GM20431 (cell line): ENCODE results near the gene NKG7.

Experiments used
- in situ Hi-C: fragments of 300-500 bp; cut with MseI, MboI; formaldehyde crosslinking; loops from one replicate; pipeline ENCODE4 v1.15.0; 2020; ENCODE audit warnings: low sequenced_read_pairs; ENCODE audit not compliant: unreplicated experiment

NKG7 gene

DNA sequence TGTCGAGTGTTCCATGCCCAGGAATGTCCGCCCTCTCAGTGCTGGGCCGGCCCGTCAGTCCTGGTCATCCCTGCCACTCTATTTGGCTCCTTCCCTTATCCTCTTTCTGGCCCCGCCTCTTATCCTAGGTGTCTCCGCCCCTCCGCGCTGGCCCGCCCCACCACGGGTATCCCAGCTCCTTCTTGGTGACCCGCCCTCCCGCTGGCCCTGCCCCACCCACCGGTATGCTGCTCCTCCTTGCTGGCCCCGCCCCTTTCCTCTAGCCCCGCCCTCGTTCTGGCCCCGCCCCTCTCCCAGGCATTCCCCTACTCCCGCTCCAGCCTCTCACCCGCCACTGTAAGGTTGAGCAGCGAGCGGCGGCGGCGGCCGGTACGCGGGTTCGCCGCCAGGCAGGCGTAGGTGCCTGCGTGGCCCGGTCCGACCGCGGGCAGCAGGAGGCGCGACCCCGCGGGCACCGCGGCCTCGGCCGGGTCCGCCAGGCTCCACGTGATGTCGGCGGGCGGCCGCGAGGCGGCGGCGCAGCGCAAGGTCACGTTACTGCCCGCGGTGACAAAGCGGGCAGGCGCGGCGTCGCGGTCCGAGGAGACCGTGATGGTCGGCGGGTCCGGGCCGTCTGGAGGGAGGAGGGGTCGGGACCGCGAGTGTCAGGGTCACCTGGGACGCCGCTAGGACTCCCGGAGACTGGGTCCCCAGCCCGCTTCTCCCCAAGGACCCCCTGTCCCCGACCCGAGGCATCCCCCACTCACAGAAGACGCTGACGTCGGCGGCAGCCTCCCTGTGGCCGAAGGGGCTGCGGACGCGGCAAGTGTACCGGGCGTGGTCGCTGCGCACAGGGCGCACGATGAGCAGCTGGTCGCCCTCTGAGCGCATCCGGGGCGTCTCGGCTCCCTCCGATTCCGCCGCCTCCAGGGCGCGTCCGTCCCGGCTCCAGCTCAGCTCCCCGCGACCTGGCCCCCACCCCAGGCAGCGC, 32.5 kb downstream of the NKG7 start:
- in situ Hi-C loops: loop anchor here (10.0 kb wide), 1 partner anchor 315 kb away; no protein-coding TSS in a partner anchor

DNA sequence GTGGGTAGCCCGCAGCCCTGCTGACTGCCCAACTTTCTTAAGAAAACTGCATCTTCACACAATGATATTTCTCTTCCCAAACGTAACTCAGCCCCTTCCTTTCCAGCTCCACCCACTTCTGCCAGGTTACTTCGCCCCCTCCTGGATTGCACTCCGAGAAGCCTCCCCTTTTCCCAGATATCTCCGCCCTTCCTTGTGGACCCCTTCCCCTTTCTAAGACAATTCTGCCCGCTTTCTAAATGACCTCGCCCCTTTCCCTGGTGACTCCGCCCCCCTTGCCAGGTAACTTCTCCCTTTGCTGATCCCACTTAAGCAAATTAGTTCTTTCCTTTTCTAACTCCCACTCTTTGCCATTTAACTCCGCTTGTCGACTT, 33.2 kb downstream of the NKG7 start:
- in situ Hi-C loops: loop anchor here (10.0 kb wide), 1 partner anchor 316 kb away; no protein-coding TSS in a partner anchor

DNA sequence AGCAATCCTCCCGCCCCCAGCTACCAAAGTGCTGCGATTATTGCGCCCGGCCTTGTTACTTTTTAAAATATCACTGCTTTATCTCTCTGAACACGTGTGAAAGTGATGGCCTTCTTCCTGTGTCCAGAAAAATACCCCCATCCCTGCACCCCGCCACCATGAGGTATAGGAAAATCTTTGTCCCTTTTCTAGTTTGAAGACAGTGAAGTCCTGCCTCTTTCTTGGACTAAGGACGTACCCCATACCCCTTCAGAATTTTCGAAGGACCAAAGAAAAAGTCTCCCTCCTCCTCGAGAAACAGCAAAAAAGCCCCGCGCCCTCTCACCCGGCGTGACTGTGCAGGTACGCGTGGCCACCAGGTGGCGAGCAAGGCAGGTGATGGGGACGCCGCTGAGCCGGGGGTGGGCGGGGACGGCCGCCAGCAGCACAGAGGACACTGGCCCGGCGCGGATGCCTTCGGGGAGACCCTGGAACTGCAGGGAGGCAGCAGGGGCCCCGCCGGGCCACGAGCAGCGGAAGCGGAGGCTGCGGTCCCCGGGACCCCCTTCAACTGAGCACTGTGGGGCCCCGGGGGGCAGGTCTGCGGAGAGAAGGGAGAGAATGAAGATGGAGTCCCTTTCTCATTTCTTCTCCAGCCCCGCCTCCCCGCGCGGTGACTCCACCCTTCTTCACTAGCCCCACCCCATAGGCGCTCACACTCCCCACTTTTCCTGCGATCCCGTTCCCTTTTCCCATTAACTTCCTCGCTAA, 33.7 kb downstream of the NKG7 start:
- in situ Hi-C loops: loop anchor here (10.0 kb wide), 1 partner anchor 316 kb away; no protein-coding TSS in a partner anchor

DNA sequence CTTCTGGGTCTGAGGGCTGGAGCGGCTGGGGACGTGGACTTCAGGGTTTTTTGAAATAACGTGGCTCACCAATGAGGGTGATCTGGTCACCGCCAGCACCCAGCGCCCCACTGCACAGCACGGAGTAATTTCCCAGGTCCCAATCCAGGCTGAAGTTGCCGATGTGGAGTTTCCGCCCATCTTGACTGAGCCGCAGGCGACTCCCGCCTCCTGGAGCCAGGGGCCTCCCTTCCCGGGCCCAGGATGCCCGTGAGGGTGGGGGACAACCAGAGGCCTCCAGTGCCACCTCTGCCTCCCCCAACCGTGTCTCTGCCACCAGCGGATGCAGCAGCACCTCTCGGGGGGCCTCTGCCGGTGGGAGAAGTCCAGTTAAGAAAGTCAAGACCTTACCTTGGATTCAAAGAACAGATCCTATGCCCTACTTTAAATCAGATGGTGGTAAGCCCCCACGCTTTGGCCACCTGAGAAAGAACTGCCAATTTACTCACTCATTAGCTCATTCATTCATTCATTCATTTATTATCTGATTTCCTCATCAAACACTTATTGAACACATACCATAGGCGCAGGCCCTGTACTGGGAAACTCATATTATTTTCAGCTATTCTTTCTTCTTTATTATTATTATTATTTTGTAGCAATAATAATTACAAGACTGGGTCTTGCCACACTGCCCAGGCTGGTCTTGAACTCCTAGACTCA, 34.4 kb downstream of the NKG7 start:
- in situ Hi-C loops: loop anchor here (10.0 kb wide), 1 partner anchor 317 kb away; no protein-coding TSS in a partner anchor

DNA sequence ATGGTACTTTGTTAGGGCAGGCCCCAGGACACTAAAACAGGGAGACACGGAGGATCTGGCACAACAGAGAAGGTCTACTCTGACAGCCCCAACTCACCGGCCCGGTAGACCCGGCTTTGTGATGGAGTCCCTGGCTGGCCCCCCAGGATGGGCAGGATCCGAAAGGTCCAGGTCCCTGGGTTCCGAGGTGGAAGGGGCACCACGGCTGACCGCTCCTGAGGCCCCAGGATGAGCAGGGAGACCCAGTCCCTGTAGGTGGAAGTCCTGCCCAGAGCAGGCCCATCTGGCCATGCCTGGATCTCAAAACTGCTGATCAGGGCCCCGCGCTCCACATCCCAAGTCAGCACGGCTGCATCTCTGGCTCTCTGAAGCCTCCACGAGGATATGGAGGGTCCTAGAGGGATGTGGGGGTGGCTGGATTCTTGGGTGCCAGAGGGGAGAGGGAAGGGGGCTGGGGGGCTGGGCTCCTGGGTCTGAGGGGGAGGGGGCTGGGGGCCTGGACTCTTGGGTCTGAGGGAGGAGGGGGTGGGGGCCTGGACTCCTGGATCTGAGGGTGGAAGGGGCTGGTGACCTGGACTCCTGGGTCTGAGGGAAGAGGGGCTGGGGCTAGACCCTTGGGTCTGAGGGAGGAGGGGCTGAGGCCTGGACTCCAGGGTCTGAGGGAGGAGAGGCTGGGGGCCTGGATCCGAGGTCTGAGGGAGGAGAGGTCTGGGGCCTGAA, 35.2 kb downstream of the NKG7 start:
- in situ Hi-C loops: loop anchor here (10.0 kb wide), 1 partner anchor 318 kb away; no protein-coding TSS in a partner anchor

DNA sequence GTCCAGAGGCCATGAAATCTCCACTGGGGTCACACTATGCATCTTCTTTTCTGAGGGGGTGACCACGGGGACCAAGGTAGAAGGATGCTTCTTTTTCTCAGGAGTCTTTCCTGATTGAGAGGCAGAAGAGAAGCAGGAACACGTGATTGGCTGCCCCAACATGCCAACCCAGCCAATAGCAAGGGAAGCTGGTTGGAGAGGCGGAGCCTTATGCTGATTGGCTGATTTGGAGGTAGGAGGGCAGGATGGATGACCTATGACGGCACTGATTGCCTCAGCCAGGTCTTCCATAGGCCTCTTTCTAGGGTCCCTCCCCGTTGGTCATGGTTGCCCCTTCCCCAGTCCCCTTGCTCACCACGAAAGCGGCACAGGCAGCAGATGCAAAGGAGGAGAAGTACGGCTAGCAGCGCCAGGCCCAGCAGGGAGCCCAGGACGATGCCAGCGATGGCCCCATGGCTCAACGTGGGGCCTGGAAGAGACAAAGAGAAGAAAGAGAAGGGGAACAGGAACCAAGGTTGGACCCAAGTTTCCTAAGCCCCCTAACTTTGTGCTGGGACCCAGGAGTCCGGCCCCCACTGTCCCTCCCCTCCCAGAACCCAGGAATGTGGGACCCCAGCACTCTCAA, 38.5 kb downstream of the NKG7 start:
- in situ Hi-C loops: loop anchor here (10.0 kb wide), 1 partner anchor 321 kb away; no protein-coding TSS in a partner anchor

DNA sequence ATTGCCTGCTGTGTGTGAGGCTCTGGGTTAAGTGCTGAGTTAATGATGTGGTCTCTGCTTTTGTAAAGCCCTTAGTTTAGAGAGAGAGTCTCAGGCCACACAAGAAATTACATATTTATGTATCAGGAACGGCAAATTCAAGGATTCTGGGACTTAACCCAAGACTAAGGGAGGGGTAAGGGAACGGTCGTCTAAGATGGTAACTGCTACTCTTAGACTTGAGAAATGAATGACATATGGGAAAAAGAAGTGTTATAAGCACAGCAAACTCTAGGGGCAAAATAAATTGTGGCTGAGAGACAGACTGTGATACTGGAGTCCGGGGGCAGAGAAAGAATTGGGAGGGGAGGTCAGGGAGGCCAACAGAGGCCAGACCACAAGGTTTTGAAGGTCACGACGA, 40.7 kb downstream of the NKG7 start:
- in situ Hi-C loops: loop anchor here (10.0 kb wide), 1 partner anchor 323 kb away; no protein-coding TSS in a partner anchor

DNA sequence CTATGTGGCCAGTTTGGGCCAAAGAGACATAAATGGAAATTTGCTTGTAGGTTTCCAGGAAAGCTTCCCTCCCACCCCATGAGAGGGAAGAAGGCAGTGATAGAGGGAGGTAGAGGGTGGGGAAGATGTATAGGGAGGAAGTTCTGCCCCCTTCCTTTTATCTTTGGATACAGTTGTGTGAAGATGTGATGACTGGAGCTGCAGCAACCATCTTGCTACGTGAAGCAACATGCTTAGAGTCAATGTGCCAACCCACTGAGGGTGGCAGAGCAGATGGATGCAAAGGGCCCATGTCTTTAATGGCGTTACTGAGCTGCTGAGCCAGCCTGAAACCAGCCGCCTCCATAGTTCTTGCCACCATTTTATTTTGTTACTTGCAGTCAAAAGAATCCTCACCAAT, 41.3 kb downstream of the NKG7 start:
- in situ Hi-C loops: loop anchor here (10.0 kb wide), 1 partner anchor 324 kb away; no protein-coding TSS in a partner anchor

DNA sequence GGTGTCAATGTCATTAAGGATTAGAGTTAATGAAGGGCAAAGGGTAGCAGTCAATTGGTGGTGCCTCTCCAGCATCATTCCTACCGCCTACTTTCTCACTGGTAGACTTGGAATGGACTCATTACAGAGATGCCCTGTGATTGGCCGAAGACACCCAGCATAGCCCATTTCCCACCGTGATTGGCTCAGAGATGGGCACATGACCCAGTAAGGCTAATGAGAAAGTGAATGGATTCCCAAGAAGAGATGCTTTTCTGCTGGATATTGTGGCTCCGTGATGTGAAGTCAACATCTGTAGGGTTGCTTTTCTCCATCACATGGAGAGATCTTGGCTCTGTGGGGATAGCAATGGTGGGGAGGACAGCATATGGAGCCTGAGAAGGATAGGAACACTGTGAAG, 42.1 kb downstream of the NKG7 start:
- in situ Hi-C loops: loop anchor here (10.0 kb wide), 1 partner anchor 324 kb away; no protein-coding TSS in a partner anchor

DNA sequence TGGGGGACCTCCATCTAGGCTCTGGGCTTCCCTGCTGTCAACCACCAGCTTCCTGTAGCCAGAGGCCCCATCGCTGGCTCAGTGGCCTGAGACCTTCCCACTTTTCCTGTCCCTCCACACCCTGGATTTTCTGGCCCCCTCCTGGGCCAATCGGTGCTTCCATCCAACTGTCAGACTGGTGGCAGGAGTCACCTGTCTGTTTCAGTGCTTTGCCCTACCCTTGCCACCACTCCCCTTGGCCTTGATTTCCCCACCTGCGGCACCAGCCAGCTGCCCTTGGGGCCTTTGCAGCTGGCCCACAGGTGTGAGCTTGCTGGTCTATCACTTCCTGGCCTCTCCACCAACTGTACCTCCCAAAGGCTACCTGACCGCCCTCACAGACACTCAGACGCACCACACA, 43.0 kb downstream of the NKG7 start:
- in situ Hi-C loops: no loop called here

DNA sequence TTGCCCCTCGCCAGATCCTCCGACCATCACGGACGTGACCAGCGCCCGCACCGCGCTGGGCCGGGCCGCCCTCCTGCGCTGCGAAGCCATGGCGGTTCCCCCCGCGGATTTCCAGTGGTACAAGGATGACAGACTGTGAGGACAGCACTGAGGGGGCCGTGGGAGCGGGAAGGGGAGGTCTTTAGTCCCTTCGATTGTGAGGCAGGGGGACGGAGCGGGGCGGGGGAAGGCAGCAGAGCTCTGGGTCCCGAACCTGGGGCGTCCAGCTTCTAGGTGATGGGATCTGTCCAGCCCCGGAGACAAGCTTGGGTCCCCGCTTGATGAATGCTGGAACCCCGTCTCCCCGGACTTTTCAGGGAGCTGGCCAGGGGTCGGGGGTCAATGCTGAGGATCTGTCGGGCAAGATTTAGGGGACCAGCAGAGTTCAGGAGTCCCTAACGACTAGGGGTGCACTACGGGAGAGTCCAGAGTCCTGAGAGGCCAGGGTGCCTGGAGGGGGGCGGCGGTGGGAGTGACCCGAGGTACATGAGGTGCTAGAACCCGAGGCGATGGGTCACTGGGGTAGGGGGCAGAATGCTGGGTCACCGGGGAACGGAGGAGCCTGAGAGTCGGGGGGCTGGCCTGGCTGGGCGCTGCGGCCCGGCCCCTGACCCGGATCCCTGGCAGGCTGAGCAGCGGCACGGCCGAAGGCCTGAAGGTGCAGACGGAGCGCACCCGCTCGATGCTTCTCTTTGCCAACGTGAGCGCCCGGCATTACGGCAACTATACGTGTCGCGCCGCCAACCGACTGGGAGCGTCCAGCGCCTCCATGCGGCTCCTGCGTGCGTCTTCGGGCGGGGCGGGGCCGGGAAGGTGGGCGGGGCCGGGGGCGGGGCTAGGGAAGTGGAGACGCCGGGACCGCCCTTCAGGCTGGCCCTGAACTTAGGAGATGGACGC, 45.1 kb downstream of the NKG7 start:
- in situ Hi-C loops: no loop called here

DNA sequence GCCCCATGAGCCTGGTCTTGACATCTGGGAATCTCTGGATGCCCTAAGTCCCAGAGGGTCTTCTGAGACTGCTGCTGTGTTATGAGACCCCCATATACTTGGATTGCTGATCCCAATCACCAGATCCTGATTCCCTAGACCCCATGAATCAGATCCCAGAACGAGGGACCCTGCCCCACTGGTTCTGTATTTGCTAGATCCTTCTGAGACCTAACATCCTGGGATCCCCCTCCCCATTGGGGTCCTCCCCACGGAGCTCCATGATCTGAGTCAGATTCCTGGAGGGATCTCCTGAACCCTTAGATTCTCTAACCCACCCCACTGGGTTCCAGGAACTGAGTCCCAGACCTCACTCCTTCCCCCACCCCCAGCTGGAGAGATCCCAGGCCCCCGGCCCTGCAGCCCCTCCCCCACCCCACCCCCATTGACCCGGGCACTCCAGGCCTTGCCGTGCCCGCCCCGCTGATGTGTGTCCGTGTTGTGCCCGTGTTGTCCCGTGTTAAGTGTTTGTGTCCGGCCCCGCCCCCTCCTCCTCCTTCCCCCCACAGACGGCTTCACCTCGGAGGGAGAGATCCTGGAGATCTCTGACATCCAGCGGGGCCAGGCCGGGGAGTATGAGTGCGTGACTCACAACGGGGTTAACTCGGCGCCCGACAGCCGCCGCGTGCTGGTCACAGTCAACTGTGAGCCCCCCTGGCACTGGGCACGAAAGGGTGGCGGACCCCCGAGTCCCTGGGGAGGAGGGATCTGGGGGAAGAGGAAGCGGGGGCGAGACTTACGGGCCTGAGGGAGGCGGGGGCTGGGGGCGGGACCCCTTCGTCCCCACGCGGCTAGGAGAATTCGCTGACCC, 46.0 kb downstream of the NKG7 start:
- in situ Hi-C loops: no loop called here

DNA sequence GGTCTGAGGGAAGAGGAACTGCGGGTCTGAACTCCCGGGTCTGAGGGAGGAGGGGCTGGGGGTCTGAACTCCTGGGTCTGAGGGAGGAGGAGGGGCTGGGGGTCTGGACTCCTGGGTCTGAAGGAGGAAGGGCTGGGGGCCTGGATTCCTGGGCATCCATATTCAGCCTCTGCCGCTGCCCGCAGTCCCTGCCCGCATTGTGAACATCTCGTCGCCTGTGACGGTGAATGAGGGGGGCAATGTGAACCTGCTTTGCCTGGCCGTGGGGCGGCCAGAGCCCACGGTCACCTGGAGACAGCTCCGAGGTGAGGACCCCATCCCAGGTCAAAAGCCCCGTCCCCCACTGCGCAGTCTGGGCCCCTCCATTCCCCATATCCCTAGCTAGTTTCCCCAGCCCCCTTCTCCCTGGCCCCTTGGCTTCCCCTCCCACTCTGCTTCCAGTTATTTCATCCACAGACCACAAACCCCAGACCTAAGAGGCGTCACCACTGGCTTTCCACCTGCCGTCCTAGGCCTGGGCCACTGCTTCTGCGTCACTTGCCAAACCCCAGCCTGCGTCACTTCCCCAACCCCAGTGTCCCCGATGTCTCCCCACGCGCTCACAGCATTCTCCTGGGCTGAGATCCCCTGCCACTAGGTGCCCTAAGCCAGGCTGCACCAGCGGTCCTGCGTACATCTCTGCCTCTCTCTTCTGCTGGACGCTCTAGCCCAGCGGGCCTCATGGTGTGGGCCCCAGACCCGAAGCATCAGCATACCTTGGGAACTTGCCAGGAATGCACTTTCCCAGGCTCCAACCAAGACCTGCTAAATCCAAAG, 47.1 kb downstream of the NKG7 start:
- in situ Hi-C loops: no loop called here

DNA sequence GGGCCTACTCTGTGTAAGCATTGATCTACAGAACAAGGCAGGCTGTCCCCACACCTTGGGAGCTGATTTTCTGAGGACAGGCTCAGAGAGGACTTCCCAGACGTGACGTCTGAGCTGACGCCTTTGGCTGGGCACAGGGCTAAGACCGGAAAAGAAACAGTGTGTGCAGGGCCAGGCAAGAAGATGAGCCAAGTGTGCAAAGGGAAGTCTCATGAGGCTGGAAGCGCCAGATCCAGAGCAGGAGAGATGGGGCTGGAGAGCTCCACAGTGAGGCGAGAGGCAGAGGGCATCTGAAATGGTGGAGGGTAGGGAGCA, 48.3 kb downstream of the NKG7 start:
- in situ Hi-C loops: no loop called here

DNA sequence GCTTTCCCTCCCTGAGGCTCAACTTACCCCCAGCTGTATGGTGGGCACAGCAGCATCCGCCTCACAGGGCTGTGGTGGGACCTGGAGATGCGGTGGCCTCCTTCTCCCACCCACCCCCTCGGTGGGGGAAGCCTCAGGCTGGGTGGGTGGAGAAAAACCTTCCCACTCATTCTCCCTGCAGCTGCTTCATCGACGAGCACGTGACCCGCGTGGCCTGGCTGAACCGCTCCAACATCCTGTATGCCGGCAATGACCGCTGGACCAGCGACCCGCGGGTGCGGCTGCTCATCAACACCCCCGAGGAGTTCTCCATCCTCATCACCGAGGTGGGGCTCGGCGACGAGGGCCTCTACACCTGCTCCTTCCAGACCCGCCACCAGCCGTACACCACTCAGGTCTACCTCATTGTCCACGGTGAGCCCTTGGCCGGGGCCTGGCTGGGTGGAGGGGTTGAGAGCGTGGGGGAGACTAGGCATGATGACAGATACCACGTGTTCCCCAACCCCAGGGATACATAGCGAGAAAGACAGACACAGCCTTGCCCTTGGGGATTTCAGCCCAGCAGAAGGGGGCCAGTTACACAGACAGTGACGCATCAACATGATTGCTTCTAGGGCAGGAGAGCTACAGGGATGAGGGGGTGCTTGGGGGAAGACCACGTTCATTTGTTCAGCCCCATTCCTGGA, 48.8 kb downstream of the NKG7 start:
- in situ Hi-C loops: no loop called here

DNA sequence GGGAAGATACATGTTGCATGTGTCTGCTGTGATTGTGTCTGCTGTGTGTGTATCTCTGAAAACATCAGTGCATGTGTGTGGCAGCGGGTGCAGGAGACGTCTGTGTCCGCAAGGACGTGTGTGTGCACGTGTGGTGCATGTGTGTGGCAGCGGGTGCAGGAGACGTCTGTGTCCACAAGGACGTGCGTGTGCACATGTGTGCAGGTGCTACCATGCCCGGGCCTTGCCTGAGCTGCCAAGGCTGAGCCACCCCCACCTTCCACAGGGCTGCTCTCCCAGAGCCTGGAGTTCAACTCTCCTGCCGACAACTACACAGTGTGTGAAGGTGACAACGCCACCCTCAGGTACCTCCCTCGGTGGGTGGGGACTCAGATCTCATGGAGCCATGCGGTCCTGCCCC, 50.7 kb downstream of the NKG7 start:
- in situ Hi-C loops: no loop called here
